Parathyroid adenoma (tissue), 2 donors: Measurements from ENCODE around the gene KIFC3.

Experiments used
- H2AFZ ChIP-seq: fragments of 300-600 bp; sonication (generic); one replicate; pipeline ENCODE4 v1.7.0; 2017; ENCODE audit warnings: antibody characterized with exemption, mild to moderate bottlenecking
- H3K27ac ChIP-seq: fragments of 300-600 bp; sonication (generic); one replicate; pipeline ENCODE4 v1.7.0; 2017
- H3K27me3 ChIP-seq: fragments of 300-600 bp; sonication (generic); one replicate; pipeline ENCODE4 v1.7.0; 2017; ENCODE audit warnings: low read length; ENCODE audit not compliant: control insufficient read depth, insufficient read depth
- H3K36me3 ChIP-seq: fragments of 300-600 bp; sonication (generic); one replicate; pipeline ENCODE4 v1.7.0; 2017; ENCODE audit warnings: low read length; ENCODE audit not compliant: control insufficient read depth, insufficient read depth
- H3K4me1 ChIP-seq: fragments of 300-600 bp; sonication (generic); one replicate; pipeline ENCODE4 v1.7.0; 2017; ENCODE audit warnings: control low read depth
- H3K4me2 ChIP-seq: fragments of 300-600 bp; sonication (generic); one replicate; pipeline ENCODE4 v1.7.0; 2017; ENCODE audit warnings: low read length
- H3K4me3 ChIP-seq: fragments of 300-600 bp; sonication (generic); one replicate; pipeline ENCODE4 v1.7.0; 2017; ENCODE audit warnings: low read depth, low read length
- H3K79me2 ChIP-seq: fragments of 300-600 bp; sonication (generic); one replicate; pipeline ENCODE4 v1.7.0; 2017; ENCODE audit warnings: control low read depth
- H3K9ac ChIP-seq: fragments of 300-600 bp; sonication (generic); one replicate; pipeline ENCODE4 v1.7.0; 2017; ENCODE audit warnings: mild to moderate bottlenecking
- H3K9me3 ChIP-seq: fragments of 300-600 bp; sonication (generic); one replicate; pipeline ENCODE4 v1.7.0; 2017; ENCODE audit warnings: low read length; ENCODE audit not compliant: control insufficient read depth
- TF ChIP-seq, protein P1 (sequence below): fragments of 300-600 bp; sonication (generic); IDR thresholded peaks from one replicate; pipeline ENCODE4 v1.7.0; 2017; ENCODE audit warnings: antibody characterized with exemption, mild to moderate bottlenecking
- donor health status: primary hyperparathyroidism.

KIFC3 gene

DNA sequence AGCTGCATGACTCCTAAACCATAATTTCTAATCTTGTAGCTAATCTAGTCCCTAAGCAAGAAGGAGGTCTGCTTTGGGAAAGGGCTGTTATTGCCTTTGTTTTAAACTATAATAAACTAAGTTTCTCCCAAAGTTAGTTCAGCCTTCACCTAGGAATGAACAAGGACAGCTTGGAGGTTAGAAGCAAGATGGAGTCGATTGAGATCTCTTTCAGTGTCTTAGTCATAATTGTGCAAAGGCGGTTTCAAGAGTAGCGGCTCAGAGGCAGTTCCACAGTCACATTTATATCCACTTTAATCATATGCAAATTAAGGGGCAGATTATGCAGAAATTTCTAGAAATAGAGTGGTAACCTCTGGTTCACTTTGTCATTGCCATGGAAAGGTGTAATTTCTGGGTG, 90.3 kb downstream of the KIFC3 start:
- TF ChIP-seq, protein P1, sequence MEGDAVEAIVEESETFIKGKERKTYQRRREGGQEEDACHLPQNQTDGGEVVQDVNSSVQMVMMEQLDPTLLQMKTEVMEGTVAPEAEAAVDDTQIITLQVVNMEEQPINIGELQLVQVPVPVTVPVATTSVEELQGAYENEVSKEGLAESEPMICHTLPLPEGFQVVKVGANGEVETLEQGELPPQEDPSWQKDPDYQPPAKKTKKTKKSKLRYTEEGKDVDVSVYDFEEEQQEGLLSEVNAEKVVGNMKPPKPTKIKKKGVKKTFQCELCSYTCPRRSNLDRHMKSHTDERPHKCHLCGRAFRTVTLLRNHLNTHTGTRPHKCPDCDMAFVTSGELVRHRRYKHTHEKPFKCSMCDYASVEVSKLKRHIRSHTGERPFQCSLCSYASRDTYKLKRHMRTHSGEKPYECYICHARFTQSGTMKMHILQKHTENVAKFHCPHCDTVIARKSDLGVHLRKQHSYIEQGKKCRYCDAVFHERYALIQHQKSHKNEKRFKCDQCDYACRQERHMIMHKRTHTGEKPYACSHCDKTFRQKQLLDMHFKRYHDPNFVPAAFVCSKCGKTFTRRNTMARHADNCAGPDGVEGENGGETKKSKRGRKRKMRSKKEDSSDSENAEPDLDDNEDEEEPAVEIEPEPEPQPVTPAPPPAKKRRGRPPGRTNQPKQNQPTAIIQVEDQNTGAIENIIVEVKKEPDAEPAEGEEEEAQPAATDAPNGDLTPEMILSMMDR, result no peak
- H3K4me3 ChIP-seq, result no peak overlapping the region
- no peak overlapping the region for H3K4me2 ChIP-seq

DNA sequence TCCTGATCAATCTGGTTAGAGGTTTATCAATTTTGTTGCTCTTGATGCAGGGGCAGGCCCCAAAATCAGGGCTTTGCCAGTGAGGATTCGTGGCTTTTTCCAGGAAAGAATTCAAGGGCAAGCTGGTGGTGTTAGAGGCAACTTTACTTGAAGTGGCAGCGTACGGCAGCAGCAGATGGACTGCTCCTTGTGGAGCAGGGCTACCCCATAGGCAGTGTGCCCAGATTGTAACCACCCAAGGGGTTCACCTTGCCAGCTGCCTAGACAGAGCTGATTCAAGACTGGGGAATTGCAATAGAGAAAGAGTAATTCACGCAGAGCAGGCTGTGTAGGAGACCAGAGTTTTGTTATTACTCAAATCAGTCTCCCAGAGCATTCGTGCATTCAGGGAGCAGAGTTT, 90.9 kb downstream of the KIFC3 start:
- no peak overlapping the region for H3K4me2 ChIP-seq
- H3K9me3 ChIP-seq, result no peaks in the 10 kb centered on the region
- no peak overlapping the region for H3K27ac ChIP-seq
- no peaks in the 10 kb centered on the region for H3K27me3 ChIP-seq
- no peak overlapping the region for H3K9ac ChIP-seq
- H3K4me3 ChIP-seq, result no peak overlapping the region
- H3K36me3 ChIP-seq, result no peaks in the 10 kb centered on the region
- TF ChIP-seq, protein P1, result no peak
- no peaks in the 10 kb centered on the region for H3K4me1 ChIP-seq
- no peak overlapping the region for H2AFZ ChIP-seq
- H3K79me2 ChIP-seq, result no peaks in the 10 kb centered on the region

More for the DNA sequence above, 90.3 kb downstream of the KIFC3 start:
- Histone ChIP-seq H3K4me1 (no peaks in the 10 kb centered on the region), H3K79me2 (no peaks in the 10 kb centered on the region), H3K27me3 (no peaks in the 10 kb centered on the region), H3K9ac (no peak overlapping the region), H3K36me3 (no peaks in the 10 kb centered on the region), H2AFZ (no peak overlapping the region), H3K9me3 (no peaks in the 10 kb centered on the region), H3K27ac (no peak overlapping the region)

DNA sequence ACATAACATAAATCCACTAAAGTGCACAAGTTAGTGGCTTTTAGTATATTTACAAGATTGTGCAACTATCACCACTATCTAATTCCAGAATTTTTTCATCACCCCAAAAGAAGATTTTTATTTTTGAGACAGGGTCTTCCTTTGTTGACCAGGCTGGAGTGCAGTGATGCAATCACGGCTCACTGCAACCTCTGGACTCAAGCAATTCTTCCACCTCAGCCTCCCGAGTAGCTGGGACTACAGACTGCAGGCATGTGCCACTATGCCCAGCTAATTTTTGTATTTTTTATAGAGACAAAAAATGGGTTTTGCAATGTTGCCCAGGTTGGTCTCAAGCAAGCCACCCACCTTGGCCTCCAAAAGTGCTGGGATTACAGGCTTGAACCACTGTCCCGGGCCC, 92.6 kb downstream of the KIFC3 start:
- H3K4me3 ChIP-seq, result no peak overlapping the region
- H3K36me3 ChIP-seq, result no peaks in the 10 kb centered on the region
- no peak overlapping the region for H3K4me2 ChIP-seq
- H3K27ac ChIP-seq, result no peak overlapping the region
- no peaks in the 10 kb centered on the region for H3K79me2 ChIP-seq
- H2AFZ ChIP-seq, result no peak overlapping the region
- no peaks in the 10 kb centered on the region for H3K9me3 ChIP-seq
- H3K9ac ChIP-seq, result no peak overlapping the region
- no peaks in the 10 kb centered on the region for H3K27me3 ChIP-seq
- no peaks in the 10 kb centered on the region for H3K4me1 ChIP-seq
- TF ChIP-seq, protein P1, result no peak
